ENCODE results near the gene ALKBH7. TPM values are rescaled to one million over a fixed set of nuclear protein-coding genes. Genes with fewer than 3 reads are reported as not detected.
A peak's percentile ranks its signal among the peaks of the same experiment; 100 is the strongest.

ALKBH7 gene
- total RNA-seq, 2 experiments from 2014 or later: 52.0 to 52.5 TPM

DNA sequence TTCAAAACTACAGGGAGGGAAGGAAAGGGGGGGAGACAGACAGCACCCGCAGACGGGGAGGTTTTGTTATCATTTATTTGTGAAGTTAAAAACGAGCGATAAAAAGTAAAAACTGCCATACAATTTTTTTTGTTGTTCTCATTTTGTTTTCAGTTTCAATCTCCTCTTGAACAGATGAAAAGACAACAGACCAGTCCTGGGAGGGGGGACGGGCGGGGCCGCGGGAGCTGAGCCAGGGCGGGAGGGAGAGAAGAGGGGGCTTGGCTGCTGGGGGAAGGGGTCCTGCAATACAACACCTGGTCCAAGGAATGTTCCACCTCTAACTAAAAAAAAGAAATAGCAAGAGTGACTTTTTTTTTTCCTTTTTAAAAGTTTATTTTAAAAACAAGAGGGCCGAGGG is 40.7 kb downstream of the ALKBH7 start:
- H3K9me3 Mint-ChIP-seq: no peaks in the 10 kb centered on the region
- no peak overlapping the region for H3K27ac Mint-ChIP-seq
- no peak for DNase-seq
- ChIA-PET POLR2A (no interaction called here), CTCF (no interaction called here)
- H3K27me3 Mint-ChIP-seq: no peaks in the 10 kb centered on the region
- H3K4me1 Mint-ChIP-seq: no peaks in the 10 kb centered on the region
- peaks cover 31% of the 10 kb centered on the region for H3K36me3 Mint-ChIP-seq (ENCODE audit: low read depth)
- no peak overlapping the region for H3K4me3 Mint-ChIP-seq

GRCh38 chr19:6413721-6414643 is 41.4 kb downstream of the ALKBH7 start:
- ChIA-PET POLR2A (no interaction called here), CTCF (no interaction called here)
- no peak overlapping the region for H3K27ac Mint-ChIP-seq
- H3K27me3 Mint-ChIP-seq: no peaks in the 10 kb centered on the region
- H3K36me3 Mint-ChIP-seq (ENCODE audit: low read depth): peaks cover 38% of the 10 kb centered on the region
- H3K4me3 Mint-ChIP-seq: no peak overlapping the region
- no peaks in the 10 kb centered on the region for H3K4me1 Mint-ChIP-seq
- no peak for DNase-seq
- H3K9me3 Mint-ChIP-seq: no peaks in the 10 kb centered on the region

- H3K4me1 Mint-ChIP-seq: no peaks in the 10 kb centered on the region
- no peaks in the 10 kb centered on the region for H3K27me3 Mint-ChIP-seq
- POLR2A ChIA-PET: interaction anchor here (1.2 kb wide), 1 partner anchor 10 kb away, joined by 3 read pairs; the partner anchor contains the start of gene KHSRP
- H3K27ac Mint-ChIP-seq: no peak overlapping the region
- H3K4me3 Mint-ChIP-seq: no peak overlapping the region
- DNase-seq: no peak
- peaks cover 47% of the 10 kb centered on the region for H3K36me3 Mint-ChIP-seq (ENCODE audit: low read depth)
- CTCF ChIA-PET: no interaction called here
- H3K9me3 Mint-ChIP-seq: no peaks in the 10 kb centered on the region
These were observed 42.4 kb downstream of the ALKBH7 start for GRCh38 chr19:6414793-6415590.

GRCh38 chr19:6415591-6416190 is 43.1 kb downstream of the ALKBH7 start:
- DNase-seq: no peak
- Mint-ChIP-seq H3K27me3 (no peaks in the 10 kb centered on the region), H3K27ac (no peak overlapping the region), H3K36me3 (ENCODE audit: low read depth) (peaks cover 54% of the 10 kb centered on the region), H3K9me3 (no peaks in the 10 kb centered on the region), H3K4me1 (peaks cover 2% of the 10 kb centered on the region), H3K4me3 (no peak overlapping the region)
- POLR2A ChIA-PET: interaction anchor here (1.2 kb wide), 1 partner anchor 9 kb away, joined by 3 read pairs; the partner anchor contains the start of gene KHSRP
- CTCF ChIA-PET: no interaction called here

DNA sequence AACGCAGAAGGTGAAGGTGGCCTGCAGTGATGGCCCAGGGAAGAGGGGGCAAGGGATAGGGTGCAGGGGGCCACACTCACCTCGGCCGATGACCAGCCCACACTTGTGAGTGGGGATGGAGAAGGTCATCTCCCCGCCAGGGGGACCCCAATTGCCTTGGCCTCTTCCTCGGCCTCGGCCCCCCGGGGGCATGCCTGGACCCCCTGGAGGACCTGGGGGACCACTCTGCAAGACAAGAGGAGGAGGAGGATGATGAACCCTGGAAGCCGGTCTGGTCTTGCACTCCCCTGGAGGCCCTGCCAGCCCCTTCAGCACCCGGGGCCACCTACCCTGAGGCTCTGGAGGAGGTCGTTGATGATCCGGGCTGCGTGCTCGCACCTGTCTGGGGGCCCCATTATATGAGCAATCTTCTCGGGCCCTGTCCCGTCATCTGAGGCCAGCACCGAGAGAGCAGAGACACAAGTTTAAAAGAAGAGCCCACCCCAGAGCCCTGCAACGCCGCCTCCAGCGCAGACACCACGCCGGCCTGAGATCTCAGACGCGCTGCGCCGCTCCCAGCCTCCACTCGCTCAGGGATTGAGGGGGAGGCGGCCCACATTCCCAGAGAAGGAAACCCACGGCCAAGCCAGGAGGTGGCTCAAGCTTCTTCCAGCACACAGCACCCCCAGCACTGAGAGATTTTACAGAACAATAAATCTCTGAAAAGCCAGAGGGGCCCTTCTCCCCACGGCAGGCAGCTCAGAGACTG is 44.2 kb downstream of the ALKBH7 start:
- Mint-ChIP-seq H3K4me1 (peaks cover 5% of the 10 kb centered on the region), H3K36me3 (ENCODE audit: low read depth) (peaks cover 63% of the 10 kb centered on the region), H3K27ac (no peak overlapping the region), H3K4me3 (no peak overlapping the region), H3K27me3 (no peaks in the 10 kb centered on the region), H3K9me3 (no peaks in the 10 kb centered on the region)
- ChIA-PET CTCF (no interaction called here), POLR2A (interaction anchor here (1.2 kb wide), 1 partner anchor 8 kb away, joined by 3 read pairs; the partner anchor contains the start of gene KHSRP)
- DNase-seq: no peak

- peaks cover 71% of the 10 kb centered on the region for H3K36me3 Mint-ChIP-seq (ENCODE audit: low read depth)
- H3K9me3 Mint-ChIP-seq: no peaks in the 10 kb centered on the region
- POLR2A ChIA-PET: no interaction called here
- no peak overlapping the region for H3K4me3 Mint-ChIP-seq
- CTCF ChIA-PET: no interaction called here
- H3K27me3 Mint-ChIP-seq: no peaks in the 10 kb centered on the region
- DNase-seq: no peak
- no peak overlapping the region for H3K27ac Mint-ChIP-seq
- peaks cover 15% of the 10 kb centered on the region for H3K4me1 Mint-ChIP-seq
These were observed 45.3 kb downstream of the ALKBH7 start for GRCh38 chr19:6417713-6418561.

DNA sequence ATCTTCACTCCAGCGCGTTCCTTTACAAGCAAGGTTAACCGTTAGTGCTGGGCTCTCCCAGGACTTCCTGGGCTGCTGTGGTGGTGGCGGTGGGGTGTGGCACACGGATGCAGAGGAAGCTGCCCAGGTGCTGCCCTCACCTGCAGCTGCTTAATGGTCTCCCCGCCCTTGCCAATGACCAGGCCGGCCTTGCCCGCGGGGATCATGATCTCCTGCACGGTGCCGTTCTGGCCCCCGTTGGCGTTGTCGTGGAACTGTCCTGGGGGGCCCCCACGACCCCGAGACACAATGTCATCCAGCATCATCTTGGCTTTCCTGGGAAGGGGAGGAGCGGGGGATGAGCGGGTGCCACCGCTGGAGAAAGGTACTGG is 46.0 kb downstream of the ALKBH7 start:
- ChIA-PET CTCF (no interaction called here), POLR2A (no interaction called here)
- H3K27me3 Mint-ChIP-seq: no peaks in the 10 kb centered on the region
- H3K36me3 Mint-ChIP-seq (ENCODE audit: low read depth): peaks cover 77% of the 10 kb centered on the region
- H3K4me1 Mint-ChIP-seq: peaks cover 21% of the 10 kb centered on the region
- no peak overlapping the region for H3K27ac Mint-ChIP-seq
- H3K4me3 Mint-ChIP-seq: no peak overlapping the region
- no peaks in the 10 kb centered on the region for H3K9me3 Mint-ChIP-seq
- DNase-seq: no peak

DNA sequence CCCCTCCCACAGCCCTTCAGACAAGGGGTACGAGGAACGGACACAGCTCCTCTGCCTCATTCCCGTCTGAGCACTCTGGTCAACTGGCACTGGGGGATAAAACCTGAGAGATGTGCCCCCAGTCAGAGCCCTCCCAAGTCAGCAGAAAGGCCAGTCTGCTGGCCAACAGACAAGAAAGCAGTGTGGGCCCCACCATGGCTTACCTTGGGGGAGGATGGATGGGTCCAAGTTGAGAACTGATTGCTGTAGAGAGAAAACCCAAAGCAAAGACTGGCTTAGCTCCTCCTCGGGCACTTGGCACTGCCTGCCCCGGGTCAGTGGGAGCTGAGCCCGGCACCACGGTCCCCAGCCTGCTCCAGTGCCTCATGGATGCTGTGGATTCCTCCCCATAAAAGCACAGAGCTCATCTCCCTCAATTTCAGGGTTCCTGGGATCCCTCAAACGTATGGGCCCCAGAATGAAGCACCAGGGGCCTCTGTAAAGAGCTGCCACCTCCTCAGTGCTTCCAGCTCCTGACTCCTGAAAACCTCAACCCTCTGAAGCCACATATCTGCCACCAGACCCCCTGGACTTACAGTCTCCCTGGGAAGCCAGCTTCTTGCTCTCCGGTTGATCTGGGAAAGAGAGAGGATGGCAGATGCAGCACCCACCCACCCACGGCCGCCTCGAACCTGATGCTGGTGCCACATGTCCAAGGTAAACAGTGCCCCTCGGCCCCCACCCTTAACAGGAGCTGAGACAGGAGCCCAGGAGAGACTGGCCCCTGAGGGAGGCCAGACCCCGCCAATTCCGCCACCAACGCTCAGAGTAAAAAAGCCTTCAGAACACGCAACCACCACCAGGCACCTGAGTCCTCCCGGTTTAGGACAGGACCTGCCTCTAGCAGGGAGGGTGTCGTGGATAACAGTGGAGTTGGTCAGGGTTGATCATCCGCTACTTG is 48.8 kb downstream of the ALKBH7 start:
- ChIA-PET CTCF (no interaction called here), POLR2A (interaction anchor here (0.8 to 1.2 kb wide), 2 partner anchors 48 to 60 kb away, joined by 3 read pairs; partner anchors contain the start of gene DENND1C)
- Mint-ChIP-seq H3K36me3 (ENCODE audit: low read depth) (peaks cover 65% of the 10 kb centered on the region), H3K27ac (no peak overlapping the region), H3K27me3 (no peaks in the 10 kb centered on the region), H3K9me3 (no peaks in the 10 kb centered on the region), H3K4me3 (no peak overlapping the region), H3K4me1 (peaks cover 33% of the 10 kb centered on the region)
- DNase-seq: no peak

DNA sequence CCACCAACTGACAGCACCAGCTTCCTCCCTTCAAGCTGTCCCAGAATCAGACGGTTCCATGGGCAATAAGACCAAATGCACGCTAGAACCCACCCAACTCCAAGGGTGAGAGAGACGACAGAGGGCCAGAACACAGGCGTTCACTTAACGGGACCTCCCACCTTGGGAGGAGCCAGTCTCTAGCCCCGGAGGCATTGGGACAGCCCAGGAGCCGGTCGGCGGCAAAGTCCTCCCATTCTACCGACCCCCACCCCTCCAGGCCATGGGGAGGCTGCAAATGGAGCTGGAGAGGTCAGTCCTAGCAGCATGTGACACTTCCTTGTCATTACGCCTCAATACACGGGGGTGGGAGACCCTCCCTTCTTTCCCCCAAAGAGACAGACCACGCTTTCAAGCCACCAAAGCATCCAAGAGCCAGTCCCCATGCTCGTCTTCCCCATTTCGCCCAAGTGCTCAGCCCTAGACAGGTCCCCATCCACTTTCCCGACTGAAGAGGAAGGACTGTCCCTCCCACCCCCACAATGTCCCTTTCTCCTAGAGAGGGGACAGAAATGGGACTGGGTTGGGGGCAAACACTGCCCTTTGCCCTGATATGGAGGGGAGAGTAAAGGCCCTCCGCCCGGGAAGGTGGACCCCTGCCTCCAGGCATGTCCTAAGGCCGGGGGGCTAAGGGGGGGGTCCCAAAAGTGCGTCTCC is 51.1 kb downstream of the ALKBH7 start:
- peaks cover 37% of the 10 kb centered on the region for H3K4me1 Mint-ChIP-seq
- H3K9me3 Mint-ChIP-seq: no peaks in the 10 kb centered on the region
- H3K27me3 Mint-ChIP-seq: no peaks in the 10 kb centered on the region
- peak; percentile 54 for DNase-seq
- peaks cover 45% of the 10 kb centered on the region for H3K36me3 Mint-ChIP-seq (ENCODE audit: low read depth)
- CTCF ChIA-PET: no interaction called here
- peak overlapping the region; percentile 88 for H3K4me3 Mint-ChIP-seq
- H3K27ac Mint-ChIP-seq: peak overlapping the region; percentile 78
- POLR2A ChIA-PET: interaction anchor here (1.0 to 2.4 kb wide), 4 partner anchors 12 to 59 kb away, joined by 4 to 16 read pairs (median 8); partner anchors contain the start of genes GTF2F1 and SLC25A41

GRCh38 chr19:6424195-6424938 is 51.8 kb downstream of the ALKBH7 start, which contains the start of gene KHSRP:
Gene KHSRP (minus strand): TSS chr19:6424811. CDS start chr19:6424701, 110 bp downstream.
- peak within 1 kb of the TSS; percentile 88 for H3K4me3 Mint-ChIP-seq
- no peaks in the 10 kb centered on the region for H3K27me3 Mint-ChIP-seq
- peak within 1 kb of the TSS; percentile 80 for H3K27ac Mint-ChIP-seq

More at GRCh38 chr19:6424195-6424938, 51.8 kb downstream of the ALKBH7 start, which contains the start of gene KHSRP:
- ChIA-PET POLR2A (interaction anchor here (0.8 to 2.4 kb wide), 17 partner anchors 8 to 733 kb away, joined by 3 to 18 read pairs (median 4); partner anchors contain the start of genes ALKBH7, CLPP, DENND1C and GTF2F1), CTCF (interaction anchor here (0.8 to 1.8 kb wide), 6 partner anchors 14 to 439 kb away, joined by 3 to 6 read pairs (median 4); partner anchors contain the start of gene ALKBH7)
- Mint-ChIP-seq H3K9me3 (no peaks in the 10 kb centered on the region), H3K4me1 (peaks cover 37% of the 10 kb centered on the region), H3K36me3 (ENCODE audit: low read depth) (peaks cover 37% of the 10 kb centered on the region)
- no peak for DNase-seq
